ENCODE measurements around the gene MAPKAP1. TPM values are rescaled to one million over a fixed set of nuclear protein-coding genes. Genes with fewer than 3 reads are reported as not detected.

MAPKAP1 gene
- total RNA-seq, 4 donors from 2014 or later = 76.5 to 141 (median 87.5) TPM

DNA sequence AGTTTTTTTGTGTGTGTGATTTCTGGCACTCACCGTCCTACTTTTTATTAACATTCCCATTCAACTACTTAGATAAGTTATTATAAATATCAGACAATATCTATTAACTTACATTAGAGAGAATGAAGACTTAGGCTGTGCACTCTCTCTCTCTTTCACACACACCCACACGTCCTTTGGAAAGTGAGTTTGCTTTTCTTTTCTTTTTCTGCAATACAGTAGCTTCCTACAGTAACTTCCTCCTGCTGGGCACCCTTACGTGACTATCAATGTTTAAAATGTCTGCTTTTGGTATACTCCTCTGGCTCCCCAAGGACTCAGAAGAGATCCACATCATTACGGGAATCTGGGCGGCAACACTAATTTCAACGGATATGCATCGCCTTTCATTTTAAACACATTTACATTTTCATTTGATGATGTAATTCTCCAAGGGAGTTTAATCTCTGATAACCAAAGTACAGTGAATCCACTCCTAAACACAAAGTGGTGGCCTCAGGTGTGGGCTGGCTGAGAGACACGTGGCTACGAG is 179.5 kb downstream of the MAPKAP1 start:
- no peak for ATAC-seq
- TF ChIP-seq, protein P1, sequence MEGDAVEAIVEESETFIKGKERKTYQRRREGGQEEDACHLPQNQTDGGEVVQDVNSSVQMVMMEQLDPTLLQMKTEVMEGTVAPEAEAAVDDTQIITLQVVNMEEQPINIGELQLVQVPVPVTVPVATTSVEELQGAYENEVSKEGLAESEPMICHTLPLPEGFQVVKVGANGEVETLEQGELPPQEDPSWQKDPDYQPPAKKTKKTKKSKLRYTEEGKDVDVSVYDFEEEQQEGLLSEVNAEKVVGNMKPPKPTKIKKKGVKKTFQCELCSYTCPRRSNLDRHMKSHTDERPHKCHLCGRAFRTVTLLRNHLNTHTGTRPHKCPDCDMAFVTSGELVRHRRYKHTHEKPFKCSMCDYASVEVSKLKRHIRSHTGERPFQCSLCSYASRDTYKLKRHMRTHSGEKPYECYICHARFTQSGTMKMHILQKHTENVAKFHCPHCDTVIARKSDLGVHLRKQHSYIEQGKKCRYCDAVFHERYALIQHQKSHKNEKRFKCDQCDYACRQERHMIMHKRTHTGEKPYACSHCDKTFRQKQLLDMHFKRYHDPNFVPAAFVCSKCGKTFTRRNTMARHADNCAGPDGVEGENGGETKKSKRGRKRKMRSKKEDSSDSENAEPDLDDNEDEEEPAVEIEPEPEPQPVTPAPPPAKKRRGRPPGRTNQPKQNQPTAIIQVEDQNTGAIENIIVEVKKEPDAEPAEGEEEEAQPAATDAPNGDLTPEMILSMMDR (IDR thresholded peaks at IDR 0.05) = no peak
- TF ChIP-seq POLR2A (IDR thresholded peaks at IDR 0.05) = no peak
- TF ChIP-seq POLR2AphosphoS5 (IDR thresholded peaks at IDR 0.05) = no peak
- no peaks in the 10 kb centered on the region for H3K27me3 ChIP-seq
- peaks cover 0 to 45% (median 2%) of the 10 kb centered on the region in 3 donors for H3K4me1 ChIP-seq
- WGBS, 2 donors (ENCODE audit: low coverage in 1 of 2) = 81 to 91% methylated on average over 8 to 9 of the region's 9 CpGs
- no peak overlapping the region for H3K4me3 ChIP-seq
- H3K36me3 ChIP-seq = no peaks in the 10 kb centered on the region
- no peaks in the 10 kb centered on the region for H3K9me3 ChIP-seq
- no peak overlapping the region for H3K27ac ChIP-seq

DNA sequence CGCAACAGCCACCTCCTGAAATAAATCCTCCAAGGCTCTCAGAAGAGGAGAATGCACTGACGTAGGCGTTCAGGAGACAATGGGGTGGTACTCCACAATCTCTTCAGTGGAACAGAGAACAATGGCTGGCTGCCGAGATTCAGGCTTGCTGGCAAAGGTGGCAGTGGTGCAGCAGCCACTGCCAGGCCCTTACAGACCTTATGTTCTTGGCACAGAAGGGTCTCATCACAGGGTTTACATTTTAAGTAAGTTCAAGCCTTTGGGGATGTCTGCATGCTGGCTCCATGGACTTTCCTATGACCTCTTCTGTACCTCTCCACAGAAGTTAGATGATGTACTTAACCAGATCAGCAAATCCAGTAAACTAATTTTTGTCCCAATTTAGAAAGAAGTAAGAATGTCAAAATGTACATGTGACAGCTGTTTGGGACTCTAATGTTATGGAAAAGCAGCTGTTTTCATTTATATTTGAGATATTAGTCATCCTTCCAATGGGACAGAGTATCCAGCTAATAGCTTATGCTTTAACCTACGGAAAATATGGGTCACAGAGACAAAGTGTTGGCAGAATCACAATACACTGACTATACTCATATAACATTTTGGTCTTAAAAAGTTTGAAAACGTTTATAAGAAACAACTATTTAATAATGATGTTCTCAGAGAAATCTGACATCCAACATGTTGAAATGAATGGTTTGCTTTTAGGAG is 180.9 kb downstream of the MAPKAP1 start:
- Histone ChIP-seq H3K27ac (peak overlapping the region in 1 of 4 donors; percentile 27), H3K4me3 (no peak overlapping the region), H3K27me3 (no peaks in the 10 kb centered on the region), H3K9me3 (no peaks in the 10 kb centered on the region), H3K4me1 (peaks cover 11 to 54% (median 11%) of the 10 kb centered on the region in 3 donors), H3K36me3 (no peaks in the 10 kb centered on the region)
- TF ChIP-seq EP300 (IDR thresholded peaks at IDR 0.05) = no peak
- no peak for TF ChIP-seq POLR2A (IDR thresholded peaks at IDR 0.05)
- TF ChIP-seq, protein P1 (IDR thresholded peaks at IDR 0.05) = no peak
- no peak for TF ChIP-seq POLR2AphosphoS5 (IDR thresholded peaks at IDR 0.05)
- WGBS, 2 donors (ENCODE audit: low coverage in 1 of 2) = 54 to 65% methylated on average over 6 of the region's 6 CpGs
- ATAC-seq = no peak

DNA sequence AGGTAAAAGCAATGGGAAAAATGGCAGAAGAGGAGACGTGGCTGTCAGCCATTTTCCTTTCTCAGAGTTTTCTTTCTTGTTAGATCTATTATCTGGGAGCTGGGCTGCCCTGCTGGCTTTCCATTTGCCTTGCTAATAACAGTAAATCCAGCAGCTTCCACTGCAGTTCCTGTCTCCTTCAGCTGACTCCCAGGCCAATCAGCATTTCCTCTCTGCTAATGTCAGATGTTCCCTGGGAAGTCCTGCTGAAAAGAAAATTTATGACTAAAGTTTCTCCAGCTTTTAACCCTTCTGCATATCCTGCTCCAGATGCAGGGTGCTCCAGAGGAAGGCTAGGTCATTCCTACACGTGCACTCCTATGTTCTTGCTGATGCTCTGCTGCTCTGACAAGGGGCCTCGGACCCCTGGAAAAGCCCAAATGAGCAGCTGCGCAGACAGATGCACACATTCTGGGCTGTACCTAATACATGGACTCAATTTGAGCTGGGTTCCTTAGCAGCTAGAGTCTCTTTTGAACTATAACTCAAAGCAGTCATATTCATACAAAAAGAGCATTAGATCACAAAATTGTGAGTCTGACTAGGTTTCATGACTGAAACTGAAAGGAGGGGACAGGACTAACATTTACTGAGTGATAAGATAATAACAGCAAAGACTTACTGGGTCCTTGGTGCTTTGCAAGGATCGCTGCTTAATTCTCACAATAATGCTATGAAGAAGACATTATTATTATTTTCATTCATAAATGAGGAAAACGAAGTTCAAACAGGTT is 182.2 kb downstream of the MAPKAP1 start:
- Histone ChIP-seq H3K4me3 (no peak overlapping the region), H3K27me3 (no peaks in the 10 kb centered on the region), H3K27ac (no peak overlapping the region), H3K9me3 (no peaks in the 10 kb centered on the region), H3K36me3 (no peaks in the 10 kb centered on the region), H3K4me1 (peaks cover 11 to 49% (median 11%) of the 10 kb centered on the region in 3 donors)
- TF ChIP-seq, protein P1 (IDR thresholded peaks at IDR 0.05) = no peak
- TF ChIP-seq POLR2AphosphoS5 (IDR thresholded peaks at IDR 0.05) (no peak), EP300 (IDR thresholded peaks at IDR 0.05) (no peak), POLR2A (IDR thresholded peaks at IDR 0.05) (no peak)
- no peak for ATAC-seq
- WGBS, 2 donors (ENCODE audit: low coverage in 1 of 2) = 92 to 100% methylated on average over 2 to 5 of the region's 6 CpGs

DNA sequence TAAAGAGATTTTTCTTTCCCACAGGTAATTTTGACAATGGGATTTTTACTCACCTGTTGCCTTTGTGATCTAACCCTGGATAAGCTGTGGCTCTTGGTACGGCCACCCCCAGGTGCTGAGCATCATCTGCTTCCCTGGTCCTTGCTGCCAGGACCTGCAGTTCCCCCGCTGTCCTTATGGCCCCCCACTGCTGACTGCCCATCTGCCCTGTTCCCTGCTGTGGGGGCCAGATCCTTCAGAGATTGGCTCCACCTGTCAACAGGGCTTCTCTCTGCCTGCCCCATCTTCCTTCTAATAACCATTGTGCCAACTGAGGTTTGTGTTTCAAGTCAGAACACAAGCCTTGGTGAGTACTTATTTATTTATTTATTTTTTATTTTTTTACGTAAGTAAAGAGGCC is 183.3 kb downstream of the MAPKAP1 start:
- WGBS, 2 donors (ENCODE audit: low coverage in 1 of 2) = 94 to 100% methylated on average over 2 to 3 of the region's 3 CpGs
- TF ChIP-seq POLR2A (IDR thresholded peaks at IDR 0.05) = no peak
- no peaks in the 10 kb centered on the region for H3K36me3 ChIP-seq
- H3K4me3 ChIP-seq = no peak overlapping the region
- H3K4me1 ChIP-seq = peaks cover 11 to 42% (median 11%) of the 10 kb centered on the region in 3 donors
- H3K9me3 ChIP-seq = no peaks in the 10 kb centered on the region
- no peaks in the 10 kb centered on the region for H3K27me3 ChIP-seq
- no peak overlapping the region for H3K27ac ChIP-seq
- no peak for ATAC-seq

DNA sequence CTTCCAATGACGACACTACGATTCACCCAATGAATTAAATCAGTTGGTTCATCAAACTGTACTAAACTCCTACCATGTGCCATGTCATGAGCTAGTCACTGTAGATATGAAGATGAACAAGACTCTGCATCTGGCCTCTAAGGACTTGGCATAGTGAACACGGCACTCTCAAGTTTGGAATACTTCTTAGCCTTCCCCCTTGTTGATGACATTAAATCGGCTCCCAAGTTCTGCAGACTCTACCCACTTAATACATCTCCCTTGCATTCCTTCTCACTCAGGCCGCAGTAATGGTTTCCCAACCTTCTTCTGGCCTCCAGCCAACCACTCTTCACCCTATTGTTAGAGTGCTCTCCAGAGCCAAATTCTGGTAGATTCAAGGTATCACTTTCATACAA is 184.7 kb downstream of the MAPKAP1 start:
- peaks cover 11 to 42% (median 11%) of the 10 kb centered on the region in 3 donors for H3K4me1 ChIP-seq
- H3K36me3 ChIP-seq = no peaks in the 10 kb centered on the region
- H3K4me3 ChIP-seq = no peak overlapping the region
- ATAC-seq = no peak
- no peak for TF ChIP-seq EP300 (IDR thresholded peaks at IDR 0.05)
- no peak for TF ChIP-seq POLR2AphosphoS5 (IDR thresholded peaks at IDR 0.05)
- TF ChIP-seq, protein P1 (IDR thresholded peaks at IDR 0.05) = no peak
- no peak for TF ChIP-seq POLR2A (IDR thresholded peaks at IDR 0.05)
- no peaks in the 10 kb centered on the region for H3K27me3 ChIP-seq
- no peaks in the 10 kb centered on the region for H3K9me3 ChIP-seq
- peak overlapping the region in 1 of 4 donors; percentile 7 for H3K27ac ChIP-seq
- 51 to 86% methylated on average over 5 of the region's 5 CpGs for WGBS, 2 donors (ENCODE audit: low coverage in 1 of 2)

Data from gastroesophageal sphincter (tissue), 4 donors.